Endothelial cell (in vitro differentiated cells): ENCODE results near the gene UMAD1. TPM values are rescaled to one million over a fixed set of nuclear protein-coding genes. Genes with fewer than 3 reads are reported as not detected.

Source experiments
- DNase-seq: peaks from one replicate; pipeline ENCODE4 v3.0.0; 2021; ENCODE audit warnings: low spot score
- H3K27ac Mint-ChIP-seq: one replicate; pipeline ENCODE4 v1.8.0; 2021; ENCODE audit warnings: mixed read lengths, inconsistent platforms; ENCODE audit not compliant: unreplicated experiment
- H3K27me3 Mint-ChIP-seq: one replicate; pipeline ENCODE4 v1.8.0; 2021; ENCODE audit warnings: mild to moderate bottlenecking, moderate library complexity, mixed read lengths, inconsistent platforms; ENCODE audit not compliant: unreplicated experiment
- H3K36me3 Mint-ChIP-seq: one replicate; pipeline ENCODE4 v1.8.0; 2021; ENCODE audit warnings: mild to moderate bottlenecking, low read depth, mixed read lengths, inconsistent platforms; ENCODE audit not compliant: unreplicated experiment
- H3K4me1 Mint-ChIP-seq: one replicate; pipeline ENCODE4 v1.8.0; 2021; ENCODE audit warnings: mild to moderate bottlenecking, mixed read lengths, inconsistent platforms; ENCODE audit not compliant: unreplicated experiment
- H3K4me3 Mint-ChIP-seq: one replicate; pipeline ENCODE4 v1.8.0; 2021; ENCODE audit warnings: mild to moderate bottlenecking, mixed read lengths, inconsistent platforms; ENCODE audit not compliant: unreplicated experiment
- H3K9me3 Mint-ChIP-seq: one replicate; pipeline ENCODE4 v1.8.0; 2021; ENCODE audit warnings: mixed read lengths, inconsistent platforms; ENCODE audit not compliant: unreplicated experiment
- CTCF ChIP-seq: fragments of 200-600 bp; sonication (generic); IDR thresholded peaks from one replicate; pipeline ENCODE4 v1.5.0; 2021; ENCODE audit warnings: antibody characterized with exemption; ENCODE audit not compliant: unreplicated experiment
- total RNA-seq: library from RNA; stranded (reverse); fragmentation: NEBNext Ultra II Directional; extraction: Animal tissue kit (Norgen Biotek cat#: 25700); gene quantifications from one replicate; pipeline ENCODE4 v1.2.1, GENCODE V29; 2021; ENCODE audit not compliant: unreplicated experiment

UMAD1 gene
- total RNA-seq, 1 donor from 2014 or later, result 5.7 TPM

GRCh38 chr7:7848246-7848645 lies 207.7 kb downstream of the UMAD1 start:
- no peaks in the 10 kb centered on the region for H3K36me3 Mint-ChIP-seq
- H3K27ac Mint-ChIP-seq, result no peak overlapping the region
- H3K27me3 Mint-ChIP-seq, result no peaks in the 10 kb centered on the region
- H3K4me1 Mint-ChIP-seq, result no peaks in the 10 kb centered on the region
- no peak overlapping the region for H3K4me3 Mint-ChIP-seq
- no peak for DNase-seq
- no peak for TF ChIP-seq CTCF
- no peaks in the 10 kb centered on the region for H3K9me3 Mint-ChIP-seq

DNA sequence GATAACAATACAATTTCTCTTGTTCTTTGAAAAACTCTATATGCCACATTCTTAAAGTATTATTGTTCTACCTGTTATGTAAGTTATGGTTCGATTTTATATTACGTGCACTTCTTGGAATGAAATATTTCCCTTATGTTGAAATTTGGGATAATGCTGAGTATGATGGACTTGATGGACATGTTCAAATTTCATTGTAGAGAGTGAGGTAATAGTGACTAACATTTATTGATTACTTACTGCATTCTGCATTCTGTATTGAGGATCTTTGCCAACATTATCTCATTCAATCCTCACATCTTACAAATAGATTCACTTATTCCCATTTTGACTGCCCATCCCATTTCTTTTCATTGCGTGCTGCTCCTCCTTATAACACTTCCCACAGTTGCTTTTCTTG lies 208.3 kb downstream of the UMAD1 start:
- H3K27me3 Mint-ChIP-seq, result no peaks in the 10 kb centered on the region
- H3K27ac Mint-ChIP-seq, result no peak overlapping the region
- DNase-seq, result no peak
- H3K4me3 Mint-ChIP-seq, result no peak overlapping the region
- TF ChIP-seq CTCF, result no peak
- no peaks in the 10 kb centered on the region for H3K4me1 Mint-ChIP-seq
- H3K36me3 Mint-ChIP-seq, result no peaks in the 10 kb centered on the region
- H3K9me3 Mint-ChIP-seq, result no peaks in the 10 kb centered on the region

DNA sequence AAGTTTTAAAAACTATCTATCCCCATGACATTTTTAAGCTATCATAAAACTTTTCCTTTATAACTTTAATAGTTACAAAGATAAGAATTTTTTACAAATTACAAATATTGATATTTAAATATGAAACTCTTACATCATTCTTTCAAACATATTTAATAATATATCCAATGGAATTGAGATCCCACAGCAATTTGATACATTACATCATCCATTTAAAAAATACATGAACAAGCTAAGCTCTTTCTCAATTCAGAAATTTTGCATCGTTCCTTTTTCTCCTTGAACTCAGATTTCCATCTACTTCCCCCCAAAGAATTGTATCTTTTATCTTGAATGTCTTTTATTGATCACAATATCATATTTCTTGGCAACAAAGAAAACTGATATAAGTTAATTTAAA lies 209.6 kb downstream of the UMAD1 start:
- DNase-seq, result no peak
- Mint-ChIP-seq H3K4me3 (no peak overlapping the region), H3K4me1 (no peaks in the 10 kb centered on the region), H3K27ac (no peak overlapping the region), H3K9me3 (no peaks in the 10 kb centered on the region), H3K36me3 (peaks cover 6% of the 10 kb centered on the region), H3K27me3 (no peaks in the 10 kb centered on the region)
- no peak for TF ChIP-seq CTCF

GRCh38 chr7:7851381-7851780 lies 210.8 kb downstream of the UMAD1 start:
- no peak for TF ChIP-seq CTCF
- H3K36me3 Mint-ChIP-seq, result peaks cover 11% of the 10 kb centered on the region
- no peak for DNase-seq
- H3K4me3 Mint-ChIP-seq, result no peak overlapping the region
- no peaks in the 10 kb centered on the region for H3K4me1 Mint-ChIP-seq
- no peaks in the 10 kb centered on the region for H3K9me3 Mint-ChIP-seq
- no peak overlapping the region for H3K27ac Mint-ChIP-seq
- H3K27me3 Mint-ChIP-seq, result no peaks in the 10 kb centered on the region

GRCh38 chr7:7851991-7852390 lies 211.4 kb downstream of the UMAD1 start:
- Mint-ChIP-seq H3K4me3 (no peak overlapping the region), H3K27ac (no peak overlapping the region), H3K27me3 (no peaks in the 10 kb centered on the region), H3K4me1 (no peaks in the 10 kb centered on the region), H3K36me3 (peaks cover 11% of the 10 kb centered on the region), H3K9me3 (no peaks in the 10 kb centered on the region)
- no peak for DNase-seq
- no peak for TF ChIP-seq CTCF
